GM18870 (cell line): Measurements from ENCODE around the gene COL16A1.

ENCODE experiments used
- ATAC-seq: cut with Tn5 transposase; IDR thresholded peaks from one replicate; pipeline ENCODE4 v1.9.1; 2021; ENCODE audit warnings: moderate library complexity; ENCODE audit not compliant: unreplicated experiment

COL16A1 gene

DNA sequence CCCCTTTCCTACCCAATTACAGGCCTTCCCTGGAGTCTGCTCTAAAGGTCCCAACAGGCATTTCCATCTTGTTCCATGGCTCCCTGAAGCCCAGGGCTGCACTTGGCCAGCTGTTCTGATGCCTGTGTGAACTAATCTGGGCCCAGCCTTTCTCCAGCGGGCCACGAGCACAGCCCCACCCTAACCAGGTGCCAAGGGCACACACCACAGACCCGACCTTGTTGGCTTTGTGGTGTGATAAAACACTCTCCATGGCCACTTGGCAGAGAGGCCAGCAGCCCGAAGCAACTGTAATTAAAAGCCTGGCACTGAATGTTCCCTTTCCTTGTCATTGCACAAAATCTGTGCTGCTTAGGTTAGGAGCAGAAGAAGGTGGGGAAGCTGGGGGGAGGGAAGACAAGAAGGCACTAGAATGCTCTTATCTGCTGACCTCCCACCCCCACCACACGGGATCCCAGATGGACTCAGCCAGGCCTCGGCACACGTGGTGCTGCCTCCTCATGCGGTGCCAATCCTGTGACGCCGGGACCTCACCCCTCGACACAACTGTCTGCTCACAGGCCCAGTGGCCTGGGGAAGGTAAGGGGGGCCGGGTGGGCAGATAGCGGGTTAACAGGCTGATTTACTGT is 76.4 kb downstream of the COL16A1 start:
- no peak for ATAC-seq

DNA sequence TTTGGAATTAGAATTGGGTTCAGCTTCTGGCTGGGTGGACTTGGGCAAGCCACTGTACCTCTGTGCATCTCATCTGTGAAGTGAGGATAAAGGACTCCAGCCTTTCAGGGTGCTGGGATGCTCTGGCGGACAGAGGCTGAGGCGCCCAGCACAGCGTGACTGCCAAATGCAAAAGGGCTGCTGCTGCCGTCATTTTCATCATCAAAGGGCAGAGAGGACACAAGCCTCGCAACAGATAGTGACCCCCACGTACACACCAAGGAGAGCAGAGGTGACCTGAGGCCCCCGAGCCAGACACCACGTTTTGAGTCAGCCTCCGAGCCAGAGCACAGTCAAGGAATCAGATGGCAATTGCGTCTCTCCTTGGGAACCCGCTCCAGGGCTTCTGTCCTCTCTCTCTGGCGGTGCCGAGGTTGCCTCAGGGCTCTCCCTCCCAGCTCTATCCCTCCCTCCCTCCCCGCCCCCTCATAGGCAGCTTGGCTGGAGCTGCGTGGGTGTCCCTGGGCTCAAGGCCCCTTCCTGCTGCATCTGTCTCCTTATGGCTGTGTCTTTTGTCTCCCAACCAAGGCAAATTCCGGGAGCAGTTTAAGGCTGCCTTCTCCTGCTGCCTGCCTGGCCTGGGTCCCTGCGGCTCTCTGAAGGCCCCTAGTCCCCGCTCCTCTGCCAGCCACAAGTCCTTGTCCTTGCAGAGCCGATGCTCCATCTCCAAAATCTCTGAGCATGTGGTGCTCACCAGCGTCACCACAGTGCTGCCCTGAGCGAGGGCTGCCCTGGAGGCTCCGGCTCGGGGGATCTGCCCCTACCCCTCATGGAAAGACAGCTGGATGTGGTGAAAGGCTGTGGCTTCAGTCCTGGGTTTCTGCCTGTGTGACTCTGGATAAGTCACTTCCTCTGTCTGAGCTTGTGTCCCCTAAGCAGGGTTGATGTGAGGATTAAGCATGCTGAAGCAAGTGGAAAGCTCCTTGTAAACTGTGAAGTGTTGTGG is 77.3 kb downstream of the COL16A1 start:
- ATAC-seq: no peak

DNA sequence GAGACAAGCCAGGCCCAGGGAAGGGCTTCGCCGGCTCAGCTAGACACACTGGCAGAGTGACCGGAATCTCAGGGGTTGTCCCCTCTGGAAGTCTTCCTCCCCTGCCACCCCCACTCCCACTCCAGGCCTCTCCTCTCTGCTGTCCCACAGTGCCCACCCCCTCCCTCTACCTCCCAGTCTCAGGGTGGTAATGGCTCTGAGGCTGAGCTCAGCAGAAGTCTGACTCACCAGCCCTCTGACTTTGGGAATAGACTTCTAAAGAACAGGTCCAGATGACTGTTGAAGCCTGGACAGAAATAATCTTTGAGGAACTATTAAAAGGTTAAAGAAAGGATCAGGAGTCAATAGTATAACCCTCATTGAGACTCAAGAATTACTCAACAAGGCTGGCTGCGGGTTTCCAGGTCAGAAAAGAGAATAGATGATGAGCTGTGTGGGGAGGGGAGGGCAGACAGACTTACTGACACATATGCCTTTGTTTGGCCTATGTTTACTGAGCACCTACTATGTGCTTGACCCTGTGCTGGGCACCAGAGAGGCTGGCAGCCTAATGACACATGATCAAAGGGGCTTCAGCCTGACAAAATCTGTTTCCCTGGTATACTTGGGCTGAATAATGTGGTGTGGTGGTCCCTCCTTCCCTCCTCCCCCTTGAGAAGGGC is 78.1 kb downstream of the COL16A1 start:
- no peak for ATAC-seq

DNA sequence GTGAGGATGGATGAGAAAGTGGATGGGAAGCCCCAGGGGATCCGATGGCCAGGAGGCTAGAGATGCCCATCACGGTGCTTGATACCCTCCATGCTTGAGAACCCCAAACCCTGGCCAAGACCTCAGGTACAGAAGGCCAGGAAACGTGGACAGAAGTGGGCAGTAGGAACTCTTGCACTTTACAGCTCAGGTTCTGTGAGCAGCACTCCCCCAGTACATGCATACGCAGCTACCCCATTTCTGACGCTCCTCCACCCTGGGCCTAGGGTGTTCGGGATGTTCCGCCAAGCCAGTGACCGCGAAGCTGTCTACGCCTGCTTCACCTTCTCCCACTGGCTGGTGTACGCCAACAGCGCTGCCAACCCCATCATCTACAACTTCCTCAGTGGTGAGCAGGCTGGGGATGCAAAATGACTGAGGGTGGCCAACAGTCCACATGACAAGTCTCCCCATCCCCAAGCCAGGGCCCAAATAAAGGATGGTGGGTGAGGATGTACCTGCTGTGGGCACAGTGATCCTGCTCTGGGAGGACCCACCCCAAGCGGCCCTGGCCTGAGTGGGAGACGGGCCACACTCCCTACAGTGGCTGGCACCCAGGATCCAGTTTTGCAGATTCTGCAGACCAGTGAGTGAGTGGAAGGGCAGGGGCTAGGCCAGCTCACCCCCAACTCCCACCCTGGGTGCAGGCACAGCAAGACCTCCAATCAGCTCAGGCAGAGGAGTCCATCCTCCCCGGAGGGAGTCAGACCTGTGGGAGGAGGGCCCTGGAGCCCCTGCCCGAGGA is 78.9 kb downstream of the COL16A1 start:
- ATAC-seq: no peak

DNA sequence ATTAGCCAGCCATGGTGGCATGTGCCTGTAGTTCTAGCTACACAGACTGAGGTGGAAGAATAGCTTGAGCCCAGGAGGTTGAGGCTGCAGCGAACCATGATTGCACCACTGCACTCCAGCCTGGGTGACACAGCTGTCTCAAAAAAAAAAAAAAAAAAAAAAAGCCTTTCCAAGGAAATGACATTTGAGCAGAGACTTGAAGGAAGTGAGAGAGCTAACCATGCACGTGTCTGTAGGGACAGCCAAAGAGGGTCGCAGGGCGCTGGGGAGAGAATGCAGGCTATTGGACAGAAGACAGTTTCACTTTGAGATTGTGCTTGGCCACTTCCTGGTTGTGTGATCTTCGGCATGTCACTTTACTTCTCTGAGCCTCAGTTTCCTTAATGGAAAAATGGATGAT is 79.5 kb downstream of the COL16A1 start:
- no peak for ATAC-seq

DNA sequence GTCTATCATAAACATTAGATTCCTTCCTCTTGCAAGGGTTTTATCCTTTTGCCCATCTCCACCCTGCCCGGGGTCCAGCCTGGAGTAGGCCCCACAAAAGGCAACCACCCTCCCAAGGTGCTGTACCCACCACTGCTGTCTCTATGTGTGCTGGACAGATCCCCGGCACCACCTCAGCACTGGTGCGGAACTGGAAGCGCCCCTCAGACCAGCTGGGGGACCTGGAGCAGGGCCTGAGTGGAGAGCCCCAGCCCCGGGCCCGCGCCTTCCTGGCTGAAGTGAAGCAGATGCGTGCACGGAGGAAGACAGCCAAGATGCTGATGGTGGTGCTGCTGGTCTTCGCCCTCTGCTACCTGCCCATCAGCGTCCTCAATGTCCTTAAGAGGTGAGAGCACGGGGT is 80.5 kb downstream of the COL16A1 start:
- ATAC-seq: no peak

DNA sequence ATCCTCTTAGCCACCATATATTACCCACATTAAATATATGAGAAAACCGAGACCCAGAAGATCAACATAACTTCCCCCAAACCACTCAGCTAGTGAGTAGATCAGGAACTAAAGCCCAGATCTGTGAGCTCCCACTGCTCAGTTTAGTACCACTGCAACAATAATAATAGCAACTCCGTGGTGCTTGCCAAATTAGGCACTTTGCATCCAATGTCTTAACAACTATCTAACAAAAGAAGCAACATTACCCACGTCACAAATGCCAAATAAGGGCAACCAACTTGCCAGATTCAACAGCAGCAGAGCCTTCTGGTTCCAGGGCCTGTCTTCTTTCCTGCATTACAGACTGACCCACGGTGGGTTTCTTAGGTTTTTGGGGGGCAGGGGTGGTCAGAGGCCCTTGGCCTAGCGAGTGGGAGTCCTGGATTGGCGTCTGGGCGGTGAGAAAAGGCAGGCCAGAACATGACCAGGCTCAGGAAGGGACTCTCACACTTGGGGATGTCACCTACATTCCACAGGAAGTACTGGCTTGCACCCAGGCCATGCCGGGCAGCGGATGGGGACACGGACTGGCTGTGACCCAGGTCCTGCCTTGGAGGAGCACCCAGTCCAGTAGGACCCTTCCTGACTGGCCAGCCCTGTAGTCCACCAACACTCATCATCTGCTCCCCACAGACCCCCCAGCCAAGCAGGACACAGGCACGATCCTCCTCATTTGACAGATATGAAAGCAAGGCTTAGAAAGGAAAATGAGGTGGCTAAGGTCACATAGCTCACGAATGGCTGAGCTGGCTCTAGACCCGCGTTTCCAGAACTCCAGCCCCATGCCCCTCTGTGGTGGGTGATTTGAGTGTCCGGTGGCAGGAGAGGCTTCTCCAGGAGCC is 81.7 kb downstream of the COL16A1 start:
- no peak for ATAC-seq

DNA sequence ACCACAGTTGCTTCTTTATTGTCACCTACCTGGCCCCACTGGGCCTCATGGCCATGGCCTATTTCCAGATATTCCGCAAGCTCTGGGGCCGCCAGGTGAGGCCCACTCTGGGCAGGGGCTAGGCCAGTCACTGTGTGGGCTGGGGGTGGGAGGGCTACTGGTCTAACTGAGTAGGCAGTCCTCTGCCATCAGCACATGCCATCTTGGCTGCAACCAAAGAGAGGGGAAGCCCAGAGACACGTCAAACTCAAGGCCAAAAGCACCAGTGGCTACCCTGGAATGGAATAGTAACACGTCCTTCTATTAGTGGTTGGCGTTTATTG is 82.4 kb downstream of the COL16A1 start:
- ATAC-seq: no peak

DNA sequence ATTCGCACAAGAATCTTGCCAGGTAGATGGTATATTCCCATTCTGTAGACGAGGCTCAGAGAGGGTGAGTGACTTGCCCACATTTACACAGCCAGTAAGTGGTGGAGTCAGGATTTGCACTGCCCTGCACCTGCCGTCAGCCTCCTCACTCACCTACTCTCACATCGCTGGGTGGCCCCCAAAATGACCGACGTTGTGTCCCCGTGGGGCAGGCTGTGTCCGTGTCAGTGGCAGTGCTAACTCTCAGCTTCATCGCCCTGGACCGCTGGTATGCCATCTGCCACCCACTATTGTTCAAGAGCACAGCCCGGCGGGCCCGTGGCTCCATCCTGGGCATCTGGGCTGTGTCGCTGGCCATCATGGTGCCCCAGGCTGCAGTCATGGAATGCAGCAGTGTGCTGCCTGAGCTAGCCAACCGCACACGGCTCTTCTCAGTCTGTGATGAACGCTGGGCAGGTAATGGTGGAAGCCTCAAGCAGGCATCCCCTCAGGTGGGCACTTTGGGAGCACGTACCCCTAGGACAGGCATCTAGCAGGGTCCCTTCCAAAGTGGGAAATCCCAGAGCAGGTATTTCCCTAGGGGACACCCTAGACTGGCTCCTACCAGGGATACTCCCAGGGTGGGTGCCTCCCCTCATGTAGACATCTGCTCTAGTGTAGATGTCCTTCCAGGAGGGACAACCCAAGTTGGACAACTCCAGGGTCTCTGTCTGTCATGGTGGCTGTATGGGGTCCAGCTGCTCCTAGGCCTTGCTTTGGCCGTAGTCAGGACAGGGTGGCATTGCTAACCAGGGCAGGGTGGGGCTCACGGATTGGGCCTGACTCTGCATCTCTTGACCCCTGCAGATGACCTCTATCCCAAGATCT is 83.0 kb downstream of the COL16A1 start:
- no peak for ATAC-seq

DNA sequence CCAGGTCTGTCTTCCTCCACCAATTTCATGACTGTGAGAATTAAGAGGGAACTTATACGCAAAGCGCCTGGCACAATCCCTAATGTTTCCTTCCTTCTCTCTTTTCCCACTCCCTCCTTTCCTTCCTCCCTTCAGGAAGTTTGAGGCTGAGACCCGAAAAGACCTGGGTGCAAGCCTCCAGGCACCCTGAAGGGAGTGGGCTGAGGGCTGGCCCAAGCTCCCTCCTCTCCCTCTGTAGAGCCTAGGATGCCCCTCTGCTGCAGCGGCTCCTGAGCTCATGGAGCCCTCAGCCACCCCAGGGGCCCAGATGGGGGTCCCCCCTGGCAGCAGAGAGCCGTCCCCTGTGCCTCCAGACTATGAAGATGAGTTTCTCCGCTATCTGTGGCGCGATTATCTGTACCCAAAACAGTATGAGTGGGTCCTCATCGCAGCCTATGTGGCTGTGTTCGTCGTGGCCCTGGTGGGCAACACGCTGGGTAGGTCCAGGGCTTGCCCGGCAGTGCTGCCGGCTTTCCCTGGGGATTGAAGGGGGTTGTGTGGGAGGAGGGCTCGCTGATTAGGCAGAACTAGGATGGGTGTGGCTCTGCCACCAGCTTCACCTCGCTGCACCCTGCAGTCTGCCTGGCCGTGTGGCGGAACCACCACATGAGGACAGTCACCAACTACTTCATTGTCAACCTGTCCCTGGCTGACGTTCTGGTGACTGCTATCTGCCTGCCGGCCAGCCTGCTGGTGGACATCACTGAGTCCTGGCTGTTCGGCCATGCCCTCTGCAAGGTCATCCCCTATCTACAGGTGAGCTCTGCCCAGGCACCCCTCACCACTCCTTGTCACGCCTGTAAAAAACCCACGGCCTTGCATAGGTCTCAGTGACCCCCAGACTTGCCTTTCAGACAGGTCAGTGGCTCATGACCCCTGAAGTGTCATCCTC is 84.6 kb downstream of the COL16A1 start:
- ATAC-seq: no peak

DNA sequence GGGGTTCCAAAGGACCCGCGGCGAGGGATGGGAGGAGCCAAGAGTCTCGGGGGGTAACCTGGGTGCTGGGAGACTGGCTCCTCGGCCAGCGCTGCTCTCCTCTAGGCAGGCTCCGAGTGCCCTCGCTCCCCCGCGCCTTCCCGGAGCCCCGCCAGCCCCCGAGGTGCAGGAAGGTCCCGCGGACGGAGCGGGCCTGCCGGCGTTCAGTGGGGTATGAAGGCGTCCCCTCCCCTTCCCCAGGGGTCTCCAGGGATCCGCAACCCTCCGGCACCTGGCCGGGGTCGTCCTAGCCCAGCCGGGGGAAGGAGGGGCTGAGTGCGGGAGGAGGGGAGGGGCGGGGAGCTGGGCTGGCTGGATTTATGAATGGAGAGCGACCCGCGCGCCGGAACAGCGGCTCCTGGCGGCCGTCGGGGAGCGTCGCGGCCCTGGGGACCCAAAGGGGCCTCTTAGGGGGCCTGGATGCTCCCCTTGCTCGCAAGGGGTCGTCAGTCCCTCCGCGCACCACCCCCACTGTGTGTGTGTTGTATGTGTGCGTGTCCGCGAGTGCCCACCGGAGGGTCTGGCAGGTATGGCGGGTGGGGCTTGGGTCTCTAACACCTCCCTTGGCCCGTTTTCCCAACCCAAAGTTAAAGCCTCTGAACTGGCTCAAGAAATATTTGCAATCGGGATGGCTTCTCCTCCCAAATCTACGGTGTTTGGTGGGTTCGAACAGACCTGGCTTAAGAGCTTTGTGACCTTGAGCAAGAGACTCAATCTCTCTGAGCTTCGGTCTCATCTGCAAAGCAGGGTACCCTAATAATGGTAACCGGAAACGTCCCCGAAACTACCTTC is 85.7 kb downstream of the COL16A1 start:
- ATAC-seq: no peak

DNA sequence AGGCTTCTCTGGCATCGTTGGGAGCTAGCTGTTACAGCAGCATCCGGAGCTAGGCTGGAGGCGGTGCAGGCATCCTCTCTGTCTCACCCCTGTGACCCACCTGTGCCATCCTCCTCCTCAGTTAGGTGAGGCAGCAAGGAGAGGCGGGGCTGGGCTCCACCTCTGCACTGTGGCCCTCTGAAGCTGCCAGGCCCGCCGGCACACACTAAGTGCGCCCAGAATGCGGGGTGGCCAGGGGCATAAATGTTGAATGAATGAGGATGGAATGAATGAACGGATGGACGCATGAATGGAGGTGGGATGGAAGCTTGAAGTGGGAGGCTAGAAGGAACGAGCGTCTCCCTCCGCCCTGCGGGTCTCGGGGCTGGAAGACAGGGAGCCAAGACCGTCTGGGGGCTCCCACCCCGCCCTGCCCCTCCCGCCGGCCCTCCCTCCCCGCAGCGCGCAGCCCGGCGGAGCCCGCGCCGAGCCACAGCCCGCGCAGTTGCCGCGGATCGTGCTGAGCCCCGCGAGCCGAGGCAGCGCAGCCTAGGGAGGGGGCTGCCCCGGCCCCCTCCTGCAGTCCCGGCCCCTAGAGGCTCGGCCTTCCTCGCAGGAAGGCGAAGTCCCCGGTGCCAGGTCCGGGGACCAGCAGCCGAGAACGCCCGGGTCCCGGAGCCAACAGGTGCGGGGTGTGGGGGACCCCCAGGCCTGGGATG is 86.5 kb downstream of the COL16A1 start, which contains the start of gene HCRTR1:
Gene HCRTR1 (plus strand): TSS at position 472 of the 698 bp plus-strand sequence. CDS start 1,504 bp downstream, outside the sequence.
- no peak for ATAC-seq

DNA sequence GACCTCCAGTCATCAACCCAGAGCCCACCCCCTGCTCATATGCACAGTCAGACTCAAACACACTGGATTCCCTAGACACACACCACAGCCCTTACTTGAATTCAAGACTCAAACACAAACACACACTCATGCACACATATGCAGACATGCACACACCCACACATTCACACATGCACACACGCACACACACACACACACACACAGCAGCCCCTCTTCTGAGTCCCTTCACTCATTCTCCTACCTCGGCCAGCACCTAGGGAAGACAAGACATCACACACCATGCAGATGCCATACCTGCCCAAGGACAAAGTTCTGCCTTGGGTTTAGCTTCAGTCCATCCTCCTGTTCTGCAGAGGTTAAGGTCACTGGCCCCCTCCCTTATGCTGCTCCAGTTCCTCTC is 87.9 kb downstream of the COL16A1 start:
- no peak for ATAC-seq

DNA sequence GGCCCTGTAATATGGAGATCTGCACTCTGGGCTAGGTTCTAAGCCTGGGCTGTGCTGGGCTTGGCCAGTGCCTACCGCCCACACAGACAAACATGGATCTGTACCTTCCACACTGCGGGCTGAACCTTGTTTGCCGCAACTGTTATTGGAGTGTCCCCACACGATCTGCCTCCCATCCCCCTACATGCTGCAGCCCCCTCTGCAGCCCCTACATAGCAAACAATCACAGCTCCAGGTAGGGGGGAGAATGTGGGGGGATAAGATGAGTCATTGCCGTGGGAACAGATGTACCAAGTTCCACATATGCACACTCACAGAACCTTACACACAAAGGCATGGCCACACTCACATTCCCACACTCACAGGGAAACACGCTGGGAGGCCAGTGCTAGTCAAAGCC is 88.4 kb downstream of the COL16A1 start:
- no peak for ATAC-seq

DNA sequence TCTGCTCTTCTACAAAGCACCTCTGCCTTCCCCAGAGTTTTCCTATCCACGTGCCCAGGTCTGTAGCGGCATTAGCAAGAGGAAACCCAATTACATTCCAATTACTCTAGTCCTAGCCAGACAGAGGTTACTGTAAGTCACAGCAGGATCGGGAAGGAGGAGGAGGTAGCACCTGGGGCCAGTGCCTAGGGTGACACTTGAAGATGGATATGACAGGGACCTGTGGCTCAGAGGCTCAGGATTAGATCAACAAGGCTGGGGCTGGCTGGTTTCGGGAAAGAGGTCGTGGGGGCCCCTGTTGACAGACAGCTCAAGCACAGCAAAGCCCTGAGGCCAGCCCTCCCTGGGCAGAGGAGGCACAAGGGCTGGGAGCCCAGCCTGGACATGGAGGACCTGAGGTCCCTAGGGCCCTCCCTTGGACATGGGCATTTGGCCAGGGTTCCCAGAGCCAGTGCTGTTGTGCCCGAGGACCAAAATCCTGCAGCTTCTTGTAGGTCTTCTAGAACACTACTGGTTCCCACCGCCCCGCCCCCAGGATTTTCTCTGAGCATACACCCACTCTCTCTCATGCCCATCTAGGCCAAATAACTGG is 89.3 kb downstream of the COL16A1 start:
- no peak for ATAC-seq

DNA sequence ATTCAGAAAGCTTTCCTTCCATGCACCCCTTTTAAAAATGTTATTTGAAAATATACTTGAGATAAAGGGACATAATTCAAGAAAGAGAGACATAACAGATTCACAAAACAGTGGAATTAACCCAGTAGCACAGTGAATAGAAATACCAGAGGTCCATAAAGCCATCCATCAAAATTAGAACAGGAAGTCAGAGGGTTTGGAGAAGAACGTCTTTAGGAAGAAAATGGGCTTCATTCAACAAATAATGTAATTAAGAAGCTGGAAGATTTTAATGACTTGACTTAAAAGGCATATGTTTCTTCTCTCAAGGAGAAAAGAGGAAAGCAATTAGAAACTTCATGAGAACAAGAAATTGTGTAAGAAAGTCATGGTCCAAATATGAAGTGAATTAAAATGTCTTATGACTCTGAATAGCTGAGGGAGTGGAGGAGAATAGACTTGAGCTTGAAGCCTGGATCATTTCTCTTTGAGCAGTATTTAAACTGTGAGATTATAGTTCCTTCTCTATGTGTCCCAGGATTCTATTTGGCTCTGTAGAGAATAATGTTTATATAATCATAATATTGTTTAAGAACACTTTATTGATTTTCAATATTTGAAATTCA is 94.2 kb downstream of the COL16A1 start:
- no peak for ATAC-seq
